Activated naive CD4-positive, alpha-beta T cell treated with anti-CD3 and anti-CD28 coated beads, Interleukin-2, amount 10 ng/mL, durations not matched to agents 5 hours and 36 hours (primary cell): Measurements from ENCODE around the gene FRMD4B. TPM values are rescaled to one million over a fixed set of nuclear protein-coding genes. Genes with fewer than 3 reads are reported as not detected.

ENCODE experiments used
- total RNA-seq, 2 experiments: library from RNA; stranded (reverse); gene quantifications; one replicate each; pipeline ENCODE4 v1.2.3, GENCODE V29; 2021

The FRMD4B gene
- total RNA-seq = 10 to 100 TPM; 10.5 to 11.2 TPM

GRCh38 chr3:69385723-69386555 lies at the start of gene FRMD4B:
Gene FRMD4B (minus strand): TSS chr3:69386088. CDS start chr3:69385989, 99 bp downstream.

DNA sequence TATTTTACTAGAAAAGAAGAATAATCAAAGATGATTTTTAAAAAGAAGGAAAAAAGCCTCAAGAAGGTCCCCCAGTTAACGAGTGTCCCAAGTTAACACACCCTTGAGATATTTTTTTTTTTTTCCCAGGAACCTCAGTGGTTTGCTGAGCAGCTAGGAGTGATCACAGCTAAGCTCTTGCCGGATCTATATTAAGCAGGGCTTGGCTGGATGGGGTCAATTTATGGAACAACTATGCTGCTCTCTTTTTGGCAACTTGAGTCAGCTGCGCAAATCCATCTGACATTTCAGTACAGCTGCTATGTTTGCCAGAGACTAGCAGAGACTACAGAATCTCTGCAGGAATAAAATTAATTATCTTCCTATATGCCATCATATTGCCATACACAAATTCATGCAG lies 263.5 kb downstream of the FRMD4B start, which contains the start of gene LMOD3:
TSS of gene LMOD3 (minus strand) at position 193 of the 400 bp plus-strand sequence. CDS start 209 bp downstream, outside the sequence.

